Psoas muscle (tissue), 8 donors: ENCODE data around the gene SUFU. TPM values are rescaled to one million over a fixed set of nuclear protein-coding genes. Genes with fewer than 3 reads are reported as not detected.
A peak's percentile ranks its signal among the peaks of the same experiment; 100 is the strongest.

ENCODE experiments used
- ATAC-seq, 4 donors: fragments of 200-7000 bp; cut with Tn5 transposase; one replicate each; pipeline ENCODE4 v1.9.1; 2020; ENCODE audit warnings: moderate library complexity in 3 of 4, mild to moderate bottlenecking in 2 of 4
- DNase-seq, 2 donors: peaks; one replicate each; pipeline ENCODE4 v3.0.0-alpha.2; 2020
- H3K27ac ChIP-seq: fragments of 200-600 bp; one replicate; pipeline ENCODE4 v1.8.0; 2022
- H3K27me3 ChIP-seq, 3 donors: fragments of 200-600 bp in 1 of 3; one replicate each; pipeline versions ENCODE4 v1.6.1 to v1.8.0; 2013 to 2022; ENCODE audit warnings: low read length in 2 of 3, mild to moderate bottlenecking in 2 of 3, moderate library complexity in 1 of 3; ENCODE audit not compliant: insufficient read depth in 3 of 3
- H3K36me3 ChIP-seq, 2 donors: fragments of 200-600 bp in 1 of 2; one replicate each; pipeline versions ENCODE4 v1.6.1 to v1.8.0; 2013 to 2022; ENCODE audit warnings: low read depth in 1 of 2, mild to moderate bottlenecking in 1 of 2, moderate library complexity in 1 of 2; ENCODE audit not compliant: insufficient read depth in 1 of 2
- H3K4me1 ChIP-seq: fragments of 200-600 bp; one replicate; pipeline ENCODE4 v1.8.0; 2022
- H3K4me3 ChIP-seq: fragments of 200-600 bp; one replicate; pipeline ENCODE4 v1.8.0; 2022; ENCODE audit warnings: mild to moderate bottlenecking
- H3K9me3 ChIP-seq: fragments of 200-600 bp; one replicate; pipeline ENCODE4 v1.8.0; 2022
- WGBS, 3 donors: extraction: QIAGEN DNeasy Blood & Tissue Kit; methylation state at CpG; one replicate each; pipeline versions ENCODE4 v1.1.6 to v1.1.7; 2013; 5-methylcytosine and 5-hydroxymethylcytosine counted together
- intact Hi-C, 2 donors: fragments of 100-400 bp; cut with DNase I; formaldehyde crosslinking; loops; one replicate each; pipeline versions ENCODE4 v1.11.0 to v1.14.2; 2022
- polyA plus RNA-seq, 3 donors: library from polyadenylated mRNA; stranded (reverse); fragments of 200-250 nt; gene quantifications; one replicate each; pipeline ENCODE4 v1.2.3, GENCODE V29; 2013
- total RNA-seq, 4 donors: library from RNA; stranded (reverse); fragmentation: NEBNext Ultra II Directional in 2 of 4; extraction: Animal tissue kit (Norgen Biotek cat#: 25700) in 2 of 4; gene quantifications; one replicate each; pipeline versions ENCODE4 v1.2.1 to v1.2.4, GENCODE V29; 2021 to 2023
- TF ChIP-seq, protein P1 (sequence below): fragments of 200-600 bp; IDR thresholded peaks from one replicate; pipeline ENCODE4 v1.8.0; 2022; ENCODE audit warnings: antibody characterized with exemption
- donor health status: healthy with polysubstance abuse.
- donor health status: DM: no; HTN: no; CAD: no; lungs with moderate emphysema.
- donor health status: Bipolar disorder and iron deficiency.
- donor health status: healthy.
- donor health status: DM: yes; HTN: yes; CAD: no.
- donor health status: DM: no; HTN: no; CAD: no.
- donor health status: DM: no; HTN: no; CAD: no.
- donor health status: DM: yes; HTN: yes; CAD: no.

The SUFU gene
- total and polyA plus RNA-seq, 7 donors = 2.1 to 6.8 (median 5.1) TPM

DNA sequence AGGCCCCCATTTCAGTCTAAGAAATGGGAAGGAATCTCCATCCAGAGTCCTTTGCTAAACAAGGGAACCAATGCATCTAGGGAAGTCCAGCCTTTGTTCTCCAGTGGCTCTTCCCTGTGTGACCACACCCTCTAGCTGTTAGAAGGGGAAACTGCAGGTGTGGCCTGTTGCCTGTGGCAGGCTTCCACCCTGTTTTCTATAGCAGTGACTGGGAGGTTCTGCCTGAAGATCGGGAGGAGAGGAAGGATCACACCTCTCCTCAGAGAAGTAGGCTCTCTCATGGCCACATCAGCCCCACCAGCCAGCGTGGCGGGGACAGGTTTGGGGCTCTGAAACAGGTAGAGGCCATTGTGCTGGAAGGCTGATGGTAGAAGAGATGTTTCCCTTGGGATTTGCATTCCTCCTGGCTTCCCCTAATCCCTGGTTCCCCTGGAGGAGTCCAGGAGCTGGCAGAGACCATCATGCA is 92.8 kb downstream of the SUFU start:
- Histone ChIP-seq H3K27ac (peak overlapping the region; percentile 39), H3K4me1 (peaks cover 43% of the 10 kb centered on the region), H3K27me3 (no peaks in the 10 kb centered on the region), H3K9me3 (no peaks in the 10 kb centered on the region), H3K4me3 (no peak overlapping the region), H3K36me3 (peaks cover 0 to 31% of the 10 kb centered on the region in 2 donors)
- intact Hi-C loops = no loop called here
- no peak for DNase-seq
- TF ChIP-seq, protein P1, sequence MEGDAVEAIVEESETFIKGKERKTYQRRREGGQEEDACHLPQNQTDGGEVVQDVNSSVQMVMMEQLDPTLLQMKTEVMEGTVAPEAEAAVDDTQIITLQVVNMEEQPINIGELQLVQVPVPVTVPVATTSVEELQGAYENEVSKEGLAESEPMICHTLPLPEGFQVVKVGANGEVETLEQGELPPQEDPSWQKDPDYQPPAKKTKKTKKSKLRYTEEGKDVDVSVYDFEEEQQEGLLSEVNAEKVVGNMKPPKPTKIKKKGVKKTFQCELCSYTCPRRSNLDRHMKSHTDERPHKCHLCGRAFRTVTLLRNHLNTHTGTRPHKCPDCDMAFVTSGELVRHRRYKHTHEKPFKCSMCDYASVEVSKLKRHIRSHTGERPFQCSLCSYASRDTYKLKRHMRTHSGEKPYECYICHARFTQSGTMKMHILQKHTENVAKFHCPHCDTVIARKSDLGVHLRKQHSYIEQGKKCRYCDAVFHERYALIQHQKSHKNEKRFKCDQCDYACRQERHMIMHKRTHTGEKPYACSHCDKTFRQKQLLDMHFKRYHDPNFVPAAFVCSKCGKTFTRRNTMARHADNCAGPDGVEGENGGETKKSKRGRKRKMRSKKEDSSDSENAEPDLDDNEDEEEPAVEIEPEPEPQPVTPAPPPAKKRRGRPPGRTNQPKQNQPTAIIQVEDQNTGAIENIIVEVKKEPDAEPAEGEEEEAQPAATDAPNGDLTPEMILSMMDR = peak; percentile 81
- WGBS, 3 donors = 48 to 60% (median 54%) methylated on average over 3 of the region's 3 CpGs
- peak; percentile 74 to 86 (median 80) for ATAC-seq

DNA sequence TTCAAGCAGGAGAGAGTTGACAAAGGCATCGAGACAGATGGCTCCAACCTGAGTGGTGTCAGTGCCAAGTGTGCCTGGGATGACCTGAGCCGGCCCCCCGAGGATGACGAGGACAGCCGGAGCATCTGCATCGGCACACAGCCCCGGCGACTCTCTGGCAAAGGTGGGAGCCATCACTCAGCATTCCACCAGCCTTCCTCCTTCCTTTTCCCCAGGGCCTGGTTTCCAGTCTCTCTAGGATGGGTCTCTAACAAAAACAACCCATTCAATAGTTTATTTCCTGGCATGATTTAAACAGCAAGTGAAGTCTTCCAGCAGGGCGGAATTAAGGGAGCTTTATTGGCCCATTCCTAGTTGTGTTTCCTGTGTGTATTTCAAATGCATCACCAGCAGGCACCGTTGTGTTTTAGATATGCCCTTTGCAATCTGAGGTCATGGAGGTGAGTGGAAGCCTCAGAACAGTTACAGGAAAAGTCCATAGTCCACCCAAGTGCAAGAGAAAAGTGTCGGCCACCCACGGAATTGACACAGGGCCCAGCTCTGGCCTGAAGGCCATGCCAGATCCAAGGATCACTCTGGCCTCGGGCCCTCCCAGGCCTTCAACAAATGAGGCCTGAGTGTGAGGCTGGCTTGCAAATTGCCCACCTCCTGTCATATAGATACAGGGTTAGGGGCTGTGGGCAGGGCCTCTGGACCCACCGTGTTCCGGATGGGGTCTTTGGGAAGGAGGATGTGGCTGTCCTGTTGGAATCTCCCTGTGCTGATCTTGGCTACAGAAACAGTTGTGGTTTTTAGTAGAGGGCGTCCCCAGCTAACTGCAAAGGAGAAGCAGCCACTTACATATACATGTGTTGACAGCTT is 93.6 kb downstream of the SUFU start:
- H3K27ac ChIP-seq = peak overlapping the region; percentile 39
- WGBS, 3 donors = 35 to 57% (median 39%) methylated on average over 16 of the region's 16 CpGs

DNA sequence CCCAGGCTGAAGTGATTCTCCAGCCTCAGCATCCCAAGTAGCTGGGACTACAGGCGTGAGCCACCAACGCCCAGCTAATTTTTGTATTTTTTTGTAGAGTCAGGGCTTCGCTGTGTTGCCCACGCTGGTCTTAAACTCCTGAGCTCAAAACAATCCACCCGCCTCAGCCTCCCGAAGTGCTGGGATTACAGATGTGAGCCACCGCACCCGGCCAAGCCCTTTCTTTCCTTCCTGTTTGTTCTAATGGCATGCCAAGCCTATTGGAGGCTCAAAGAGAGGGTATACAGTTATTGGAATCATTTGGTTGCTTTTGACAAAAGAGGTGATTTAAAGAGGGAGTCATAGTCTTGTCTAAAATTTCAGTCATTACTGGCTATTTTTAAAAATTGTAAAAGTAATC is 94.5 kb downstream of the SUFU start:
- Histone ChIP-seq H3K27ac (no peak overlapping the region), H3K27me3 (no peaks in the 10 kb centered on the region), H3K4me1 (peaks cover 59% of the 10 kb centered on the region), H3K9me3 (no peaks in the 10 kb centered on the region), H3K4me3 (no peak overlapping the region), H3K36me3 (peaks cover 0 to 31% of the 10 kb centered on the region in 2 donors)
- intact Hi-C loops = no loop called here
- no peak for DNase-seq
- ATAC-seq = no peak
- WGBS, 3 donors = 72 to 78% (median 74%) methylated on average over 8 of the region's 8 CpGs
- TF ChIP-seq, protein P1 = no peak

More for the DNA sequence above, 93.6 kb downstream of the SUFU start:
- H3K27me3 ChIP-seq = no peaks in the 10 kb centered on the region
- H3K4me3 ChIP-seq = no peak overlapping the region
- peaks cover 51% of the 10 kb centered on the region for H3K4me1 ChIP-seq
- intact Hi-C loops = no loop called here
- DNase-seq (peak in 1 of 2 donors; percentile 62), ATAC-seq (peak in 2 of 4 donors; percentile 6 to 26)
- TF ChIP-seq, protein P1 = no peak
- no peaks in the 10 kb centered on the region for H3K9me3 ChIP-seq
- peaks cover 0 to 31% of the 10 kb centered on the region in 2 donors for H3K36me3 ChIP-seq

DNA sequence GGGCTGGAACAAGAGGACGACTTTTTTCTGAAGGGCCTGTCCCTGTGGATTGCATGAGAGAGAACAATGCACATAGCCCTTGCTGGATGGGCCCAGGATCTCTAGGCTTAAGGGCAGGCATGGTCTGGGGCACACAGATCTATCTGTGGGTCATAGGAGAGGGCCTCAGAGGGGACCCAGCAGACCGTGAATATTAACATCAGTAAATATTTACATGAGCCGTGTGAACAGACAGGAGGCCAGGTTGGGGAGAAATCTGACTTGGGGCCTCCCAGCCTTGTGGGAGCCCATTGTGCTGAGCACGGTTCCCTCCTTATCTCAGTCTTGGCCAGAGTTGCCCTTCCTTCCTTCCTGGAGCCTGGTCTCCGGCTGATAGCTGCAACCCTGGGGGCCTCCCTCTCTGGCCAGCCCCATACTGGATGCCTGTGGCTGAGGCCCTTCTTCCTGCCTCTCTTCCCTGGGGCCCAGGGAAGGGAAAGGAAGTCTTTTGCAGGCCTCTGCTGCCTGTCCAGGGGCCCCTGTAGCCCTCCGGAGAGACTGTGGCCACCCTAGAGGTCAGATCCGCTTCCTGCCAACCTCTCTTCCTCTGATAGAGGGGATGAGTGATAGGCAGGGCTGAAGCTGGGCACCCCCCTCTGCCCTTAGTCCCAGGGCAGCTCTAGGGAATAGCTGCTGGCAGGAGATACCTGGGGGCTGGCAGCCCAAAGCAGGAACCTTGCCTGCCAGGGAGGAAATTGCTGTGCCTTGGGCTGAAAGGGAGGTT is 96.0 kb downstream of the SUFU start:
- intact Hi-C loops = loop anchor here in 1 of 2 donors (5.0 kb wide), 1 partner anchor 43 kb away; the partner anchor contains the start of gene TRIM8
- no peak for ATAC-seq
- 55 to 56% (median 56%) methylated on average over 7 of the region's 7 CpGs for WGBS, 3 donors
- Histone ChIP-seq H3K4me3 (no peak overlapping the region), H3K36me3 (peaks cover 0 to 26% of the 10 kb centered on the region in 2 donors), H3K27ac (peak overlapping the region; percentile 89), H3K9me3 (no peaks in the 10 kb centered on the region), H3K4me1 (peaks cover 74% of the 10 kb centered on the region), H3K27me3 (no peaks in the 10 kb centered on the region)
- TF ChIP-seq, protein P1 = no peak
- no peak for DNase-seq
